ENCODE data around the gene EML4.

DNA sequence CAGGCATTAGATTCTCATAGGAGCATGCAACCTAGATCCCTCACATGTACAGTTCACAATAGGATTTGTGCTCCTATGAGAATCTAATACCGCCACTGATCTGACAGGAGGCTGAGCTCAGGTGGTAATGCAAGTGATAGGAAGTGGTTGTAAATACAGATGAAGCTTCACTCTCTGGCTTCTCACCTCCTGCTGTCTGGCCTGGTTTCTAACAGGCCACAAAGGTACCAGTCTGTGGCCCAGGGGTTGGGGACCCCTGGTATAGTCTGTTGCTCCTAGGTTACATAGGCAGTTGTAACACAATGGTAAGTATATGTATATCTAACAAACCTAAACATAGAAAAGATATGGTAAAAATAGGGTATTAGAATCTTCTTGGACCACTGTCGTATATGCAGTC is 81.8 kb downstream of the EML4 start:
- TF ChIP-seq CTCF (IDR thresholded peaks at IDR 0.05) (no peak), REST (IDR thresholded peaks at IDR 0.05; ENCODE audit: insufficient read depth in 1 of 2, low read depth in 2 of 2, low read length in 1 of 2) (no peak), TCF7L2 (IDR thresholded peaks at IDR 0.05; ENCODE audit: low read depth, low read length) (no peak)

All from Panc1 (cell line).